SHP77 treated with DMSO at 0.1 percent for 48 hours (cell line): ENCODE data around the gene CALCA.
A peak's percentile ranks its signal among the peaks of the same experiment; 100 is the strongest.
"Not testable (repeated sequence)": the region's sequence is repeated elsewhere in the genome, so short reads cannot be mapped to it uniquely, and the experiment has no call there.

ENCODE experiments used
- DNase-seq: peaks from one replicate; lab custom pipeline; 2025; lab: John Stamatoyannopoulos, UW

The CALCA gene, protein sequence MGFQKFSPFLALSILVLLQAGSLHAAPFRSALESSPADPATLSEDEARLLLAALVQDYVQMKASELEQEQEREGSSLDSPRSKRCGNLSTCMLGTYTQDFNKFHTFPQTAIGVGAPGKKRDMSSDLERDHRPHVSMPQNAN

DNA sequence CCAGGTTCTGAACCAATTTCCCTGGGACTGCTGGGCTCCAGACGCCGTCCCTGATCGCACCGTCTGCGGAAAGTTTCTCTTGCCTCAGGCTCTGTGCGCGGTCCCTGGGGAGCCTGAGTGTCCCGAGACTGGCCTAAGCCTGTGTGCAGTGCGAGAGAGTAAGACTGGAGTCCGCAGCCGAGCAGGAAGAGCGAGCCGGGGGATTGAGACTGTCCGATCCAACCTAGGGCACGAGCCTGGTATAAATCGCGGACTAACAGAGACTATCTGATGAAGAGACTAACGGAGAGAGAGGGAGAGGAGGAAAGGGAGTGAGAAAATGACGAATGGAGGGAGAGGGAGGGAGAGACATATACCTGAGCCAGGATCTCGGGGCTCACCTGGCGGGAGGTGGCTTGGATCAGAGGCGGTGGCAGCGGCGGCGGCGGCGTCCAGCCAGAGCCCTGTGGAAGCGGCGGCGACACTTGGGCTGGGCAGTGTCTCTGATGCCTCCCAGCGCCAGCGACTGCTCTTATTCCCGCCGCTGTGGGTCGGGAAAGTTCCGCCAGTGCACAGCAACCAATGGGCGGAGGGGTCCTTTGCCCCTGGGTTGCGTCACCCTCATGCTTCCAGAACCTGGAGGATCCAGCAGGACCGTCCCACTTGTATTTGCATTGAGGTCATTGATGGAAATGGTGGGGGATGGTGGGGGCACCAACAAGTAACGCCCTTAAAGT is at the start of gene CALCA:
CALCA (minus strand) TSS at position 487 of the 716 bp plus-strand sequence. CDS start 1,159 bp downstream, outside the sequence.
- DNase-seq = peak; percentile 81

DNA sequence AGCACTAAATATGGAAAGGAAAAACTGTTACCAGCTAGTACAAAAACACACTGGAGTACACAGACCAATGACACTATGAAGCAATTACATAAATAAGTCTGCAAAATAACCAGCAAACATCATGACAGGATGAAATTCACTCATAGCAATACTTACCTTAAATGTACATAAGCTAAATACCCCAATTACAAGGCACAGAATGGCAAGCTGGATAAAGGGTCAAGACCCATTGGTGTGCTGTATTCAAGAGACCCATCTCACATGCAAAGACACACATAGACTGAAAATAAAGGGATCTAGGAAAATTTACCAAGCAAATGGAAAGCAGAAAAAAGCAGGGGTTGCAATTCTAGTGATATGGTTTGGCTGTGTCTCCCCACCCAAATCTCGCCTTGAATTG is 44.0 kb upstream of the CALCA start:
- DNase-seq = no peak

DNA sequence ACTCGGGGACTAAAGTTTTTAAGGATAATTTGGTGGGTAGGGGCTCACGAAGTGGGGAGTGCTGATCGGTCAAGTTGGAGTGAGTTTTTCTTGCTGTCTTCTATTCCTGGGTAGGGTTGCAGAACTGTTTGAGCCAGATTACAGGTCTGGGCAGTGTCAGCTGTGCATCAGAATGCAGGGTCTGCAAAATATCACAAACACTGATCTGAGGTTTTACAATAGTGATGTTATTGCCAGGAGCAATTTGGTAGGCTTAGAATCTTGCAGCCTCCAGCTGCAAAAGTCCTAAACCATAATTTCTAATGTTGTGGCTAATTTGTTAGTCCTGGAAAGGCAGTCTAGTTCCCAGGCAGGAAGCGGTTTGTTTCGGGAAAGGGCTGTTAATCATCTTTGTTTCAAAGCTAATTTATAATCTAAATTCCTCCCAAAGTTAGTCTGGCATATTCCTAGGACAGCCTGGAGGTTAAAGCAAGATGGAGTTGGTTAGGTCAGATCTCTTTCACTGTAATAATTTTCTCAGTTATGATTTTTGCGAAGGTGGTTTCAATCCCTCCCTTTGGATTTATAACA is 39.7 kb upstream of the CALCA start:
- DNase-seq = no peak

DNA sequence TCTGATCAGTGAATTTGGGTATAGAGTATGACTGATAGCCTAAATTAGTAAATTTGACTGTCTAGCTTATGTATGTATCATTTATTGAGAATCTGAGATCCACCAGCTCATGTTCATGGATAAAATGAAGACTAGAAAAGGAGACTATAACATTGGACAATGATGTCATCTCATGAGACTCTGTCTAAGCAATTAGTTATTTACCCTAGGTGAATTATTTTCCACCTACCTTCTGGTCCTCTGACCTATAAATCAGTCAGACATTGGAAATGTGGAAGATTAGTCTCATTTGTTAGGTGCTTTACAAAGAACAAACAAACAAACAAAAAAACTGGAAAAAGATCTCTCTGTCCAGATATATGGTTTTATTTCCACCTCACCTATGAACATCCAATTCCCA is 38.7 kb upstream of the CALCA start:
- DNase-seq = no peak

DNA sequence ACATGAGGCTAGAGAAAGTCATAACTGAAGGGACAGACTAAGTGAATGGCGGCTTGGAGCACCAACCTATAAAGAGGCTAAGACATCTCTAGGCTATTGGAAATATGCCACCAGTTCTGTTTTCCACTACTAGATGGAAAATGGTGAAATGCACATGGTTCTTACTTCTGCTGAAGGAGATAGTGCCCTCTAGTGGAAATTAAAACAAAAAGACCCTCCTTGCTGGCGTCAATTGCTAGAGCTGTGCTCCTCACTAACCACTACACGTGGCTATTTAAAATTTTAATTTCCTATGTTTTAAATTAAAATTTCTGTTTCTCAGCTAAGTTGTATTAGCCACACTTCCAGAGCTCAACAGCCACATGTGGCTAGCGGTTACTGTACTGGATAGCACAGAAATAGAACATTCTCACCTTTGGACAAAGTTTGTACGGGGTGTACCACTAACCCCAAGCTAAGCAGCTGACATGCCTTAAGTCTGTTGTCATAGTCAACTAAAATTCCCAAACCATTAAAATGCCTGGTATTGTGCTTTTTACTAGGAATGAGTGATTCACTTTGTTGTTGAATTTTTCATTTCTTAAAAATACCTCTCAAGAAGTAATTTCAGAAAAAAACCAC is 34.1 kb upstream of the CALCA start:
- DNase-seq = peak; percentile 13

DNA sequence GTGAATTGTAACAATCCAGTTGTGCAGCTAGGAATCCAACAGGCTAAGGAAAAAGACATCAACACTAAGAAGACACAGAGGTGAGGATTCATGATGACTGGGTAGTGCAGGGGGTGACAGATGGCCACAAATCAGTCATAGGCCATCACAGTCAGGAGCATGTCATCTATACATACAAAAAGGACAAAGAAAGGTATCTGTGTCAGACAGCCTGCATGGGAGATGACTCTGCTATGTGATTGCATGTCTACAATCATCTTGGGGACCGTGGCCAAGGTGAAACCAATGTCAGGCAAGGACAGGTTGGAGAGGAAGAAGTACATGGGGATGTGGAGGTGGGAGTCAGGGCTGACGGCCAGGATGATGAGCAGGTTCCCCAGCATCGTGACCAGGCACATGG is 16.0 kb upstream of the CALCA start:
- DNase-seq = not testable (repeated sequence)

DNA sequence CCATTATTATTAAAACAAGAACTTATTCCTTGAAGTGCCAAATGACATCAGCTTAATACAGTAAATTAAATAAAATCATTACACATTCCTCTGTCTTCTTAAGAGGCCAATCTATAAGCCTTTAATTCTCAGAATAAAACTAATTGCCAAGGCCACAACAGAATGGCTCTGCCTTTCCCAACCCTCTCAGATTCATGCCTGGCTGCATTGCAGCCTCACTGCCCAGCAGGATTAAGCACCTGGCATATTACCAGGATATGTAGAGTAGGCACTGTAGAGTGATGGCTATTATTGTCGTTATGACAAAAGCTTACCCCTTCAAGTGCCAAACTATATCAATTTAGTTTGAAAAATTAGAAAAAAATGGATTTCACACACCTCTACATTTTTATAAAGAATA is 9.4 kb upstream of the CALCA start:
- no peak for DNase-seq

DNA sequence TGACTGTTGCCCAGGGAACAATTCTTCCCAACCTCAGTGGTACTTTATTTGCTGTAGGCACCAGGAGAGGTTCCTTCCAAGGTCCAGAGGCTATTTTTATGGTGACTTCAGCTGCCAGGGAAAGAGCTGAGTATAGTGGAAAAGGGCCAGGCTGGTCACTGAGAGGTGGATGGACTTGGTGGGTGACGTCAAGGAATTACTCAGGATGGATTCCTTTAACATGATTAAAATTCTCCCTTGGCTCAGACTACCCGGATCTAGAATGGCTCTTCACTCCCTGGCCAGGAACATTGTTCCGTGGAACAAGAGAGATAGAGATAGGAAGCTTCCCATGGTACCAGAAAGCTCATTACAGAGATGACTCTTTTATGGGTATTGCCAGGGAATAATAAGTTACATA is 8.7 kb upstream of the CALCA start:
- no peak for DNase-seq

DNA sequence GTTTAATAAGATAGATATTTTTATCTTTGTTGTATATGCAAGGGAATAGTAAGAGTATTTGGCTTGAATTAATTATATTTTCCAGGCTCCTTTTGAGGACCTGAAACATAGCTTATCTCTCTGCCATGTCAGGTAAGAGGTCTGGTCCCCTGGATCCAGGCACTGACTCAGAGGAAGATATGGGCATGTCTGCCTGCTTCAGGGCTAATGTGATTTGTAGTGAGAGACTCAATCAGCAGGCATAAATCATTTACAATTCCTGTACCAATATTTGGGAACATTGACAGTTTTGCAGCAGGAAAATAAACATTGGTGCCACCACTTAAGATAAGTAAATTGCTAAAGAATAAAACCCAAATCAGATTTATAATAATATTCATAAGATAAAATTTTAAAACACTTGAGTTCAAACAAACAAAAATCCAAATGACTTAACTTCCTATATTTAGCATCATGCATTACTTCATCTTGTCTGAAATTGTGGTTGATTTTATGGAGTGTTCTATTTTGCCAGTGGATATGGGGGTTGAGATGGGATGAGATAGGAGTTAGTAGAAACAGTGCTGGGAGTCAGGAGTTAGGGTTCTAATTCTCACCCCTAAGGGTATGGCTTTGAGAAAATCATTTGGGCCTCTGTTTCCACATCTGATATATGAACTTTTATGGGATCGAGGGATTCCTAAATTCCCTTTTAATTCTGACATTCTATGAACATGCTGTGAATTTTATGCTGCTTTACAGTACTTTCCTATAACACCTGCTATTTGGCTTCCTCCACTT is 5.1 kb upstream of the CALCA start:
- no peak for DNase-seq

DNA sequence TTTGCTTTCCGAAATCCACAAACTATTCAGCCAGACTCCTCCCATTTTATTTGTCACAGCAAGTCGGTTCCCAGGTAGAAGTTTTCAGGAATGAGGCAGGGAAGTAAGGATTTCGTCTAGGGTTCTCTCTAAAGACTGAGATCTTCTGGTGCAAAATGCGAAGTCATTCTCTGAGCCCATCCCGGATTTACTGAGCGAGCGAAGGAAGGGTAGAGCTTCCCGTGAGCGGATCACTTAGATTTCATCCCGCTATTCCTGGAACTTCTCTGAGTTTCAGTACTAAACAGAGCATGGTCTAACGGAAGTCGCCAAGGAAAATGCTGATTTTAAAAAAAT is 3.1 kb upstream of the CALCA start:
- DNase-seq = no peak

DNA sequence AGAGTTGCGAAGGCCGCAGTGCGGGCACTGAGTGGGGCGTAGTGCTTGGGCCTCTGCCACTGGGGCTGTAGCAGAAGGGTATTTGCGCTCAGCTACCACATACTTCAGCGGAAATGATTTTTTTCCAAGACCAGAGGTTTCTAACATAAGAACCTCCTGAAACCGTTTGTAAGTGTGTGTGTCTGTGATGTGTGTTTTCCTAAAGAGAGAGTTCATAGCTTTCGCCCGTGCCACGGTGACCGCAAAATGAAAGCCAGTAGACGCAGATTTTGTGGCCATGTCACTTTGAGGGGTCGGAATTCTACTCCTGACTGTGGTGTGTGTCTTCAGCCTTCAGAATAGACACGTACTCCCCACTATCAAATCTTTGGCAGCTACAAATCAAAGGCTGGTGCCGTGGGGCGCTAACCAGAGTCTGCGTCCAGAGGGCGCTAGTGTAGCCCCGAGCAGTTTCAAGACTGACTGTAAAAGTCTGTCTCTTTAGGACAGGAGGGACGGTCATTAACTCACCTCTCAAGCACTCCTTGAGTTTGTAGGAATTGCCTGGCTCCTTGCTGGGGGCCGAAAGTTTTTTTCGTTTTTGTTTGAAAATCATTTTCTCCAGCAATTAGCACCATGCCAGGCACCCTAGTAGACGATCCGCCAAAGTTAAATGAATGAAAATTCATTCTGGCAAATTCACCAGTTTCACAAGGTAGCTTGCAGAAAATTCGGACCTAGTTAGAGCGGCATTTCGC is 2.5 kb upstream of the CALCA start:
- DNase-seq = peak; percentile 29

DNA sequence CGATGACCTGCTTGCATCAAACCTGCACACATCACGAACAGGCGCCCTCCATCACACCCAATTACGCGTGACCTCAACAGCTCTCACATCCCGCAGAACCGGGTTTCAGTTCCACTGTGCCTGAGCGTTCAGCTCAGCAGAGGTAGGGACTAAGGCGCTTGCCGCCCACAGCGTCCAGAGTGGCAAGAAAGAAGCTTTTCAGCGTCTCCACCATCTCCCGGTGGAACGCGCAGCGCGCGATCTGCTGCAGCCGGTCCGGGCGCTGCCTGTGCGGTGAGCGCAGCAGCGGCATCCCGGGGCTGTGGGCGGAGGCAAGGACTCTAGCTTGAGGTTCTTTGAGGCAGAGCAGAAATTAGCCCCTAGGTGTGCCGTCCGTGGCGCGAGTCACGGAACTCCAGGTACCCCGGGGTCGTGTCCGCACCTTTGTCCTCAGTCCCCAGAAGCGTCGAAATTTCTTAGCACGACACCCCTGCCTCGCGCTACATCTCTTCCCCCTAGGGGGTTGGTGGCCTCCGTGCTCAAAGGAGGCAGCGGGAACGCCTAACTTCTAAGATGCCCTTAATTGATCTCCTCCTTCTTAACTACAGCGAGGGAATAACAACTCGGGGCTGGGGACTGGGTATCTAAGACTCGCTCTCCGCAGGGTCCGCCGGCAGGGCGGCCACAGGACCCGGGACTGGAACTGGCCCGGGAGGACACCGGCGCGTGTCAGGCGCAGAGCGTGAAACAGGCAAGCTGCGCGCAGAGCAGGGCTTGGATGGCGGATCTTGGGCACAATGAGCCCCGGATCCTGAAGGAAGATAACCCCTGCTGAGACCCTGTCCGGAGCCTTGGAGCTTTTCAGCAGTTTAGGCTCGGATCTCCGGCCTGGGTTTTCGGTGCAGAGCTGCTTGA is 1.7 kb upstream of the CALCA start:
- DNase-seq = no peak

DNA sequence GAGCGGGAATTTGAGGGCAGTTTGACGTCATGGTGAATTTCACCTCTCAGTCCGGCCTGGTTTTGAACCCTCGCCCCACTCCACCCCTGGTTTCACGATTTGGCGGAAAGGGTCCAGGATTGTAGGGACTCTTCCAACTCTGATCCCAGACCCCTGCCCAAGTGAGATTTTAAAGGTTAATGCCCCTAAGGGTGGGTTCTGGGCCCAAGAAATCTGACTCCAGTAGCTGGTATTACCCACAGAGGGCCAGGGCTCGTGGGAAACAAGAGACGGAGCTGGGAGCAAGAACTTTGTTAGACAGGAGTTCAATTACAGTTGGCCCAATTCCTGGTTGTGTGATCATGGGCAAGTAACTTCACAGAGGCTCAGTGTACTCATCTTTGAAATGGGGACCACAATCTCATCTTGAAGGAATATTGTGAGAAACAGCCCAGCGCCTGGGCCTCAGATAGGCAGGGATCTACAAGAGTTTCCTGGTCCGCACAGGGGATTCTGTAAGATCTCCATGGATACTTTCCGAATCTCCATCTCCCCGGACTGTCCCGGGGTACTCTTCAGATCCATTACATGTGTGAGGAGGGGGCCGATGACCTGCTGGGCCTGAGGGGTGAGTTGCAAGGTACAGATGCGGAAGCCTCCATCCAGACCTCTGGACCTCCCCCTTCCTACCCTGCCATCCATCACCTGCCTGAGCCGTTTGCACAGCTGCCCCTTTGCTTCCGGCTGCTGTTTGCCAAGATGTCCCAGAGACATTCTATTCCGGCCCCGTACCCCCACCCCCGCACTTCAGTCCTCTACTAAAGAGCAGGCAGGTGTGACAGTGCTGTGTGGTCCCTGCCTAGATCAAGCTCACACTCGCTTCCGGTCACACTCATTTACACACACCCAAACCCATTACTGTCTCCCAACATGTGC is 687 bp upstream of the CALCA start:
- peak; percentile 72 for DNase-seq

DNA sequence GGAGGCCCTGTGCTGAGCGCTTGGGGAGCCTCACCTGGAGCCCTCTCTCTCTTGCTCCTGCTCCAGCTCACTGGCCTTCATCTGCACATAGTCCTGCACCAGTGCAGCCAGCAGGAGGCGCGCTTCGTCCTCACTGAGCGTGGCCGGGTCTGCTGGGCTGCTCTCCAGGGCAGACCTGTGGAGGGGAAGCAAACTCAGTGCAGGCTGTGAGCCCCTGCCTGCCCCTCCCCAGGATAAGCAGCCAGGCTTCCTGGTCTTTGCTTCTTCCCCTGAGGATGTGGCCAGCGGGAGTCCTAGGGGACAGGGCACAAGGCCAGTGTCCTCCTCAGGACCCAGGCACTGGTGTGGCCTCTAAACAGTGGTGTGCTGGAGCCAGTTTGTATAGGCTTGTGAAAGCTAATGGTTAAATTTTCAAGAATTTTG is 2.2 kb downstream of the CALCA start:
- DNase-seq = no peak

DNA sequence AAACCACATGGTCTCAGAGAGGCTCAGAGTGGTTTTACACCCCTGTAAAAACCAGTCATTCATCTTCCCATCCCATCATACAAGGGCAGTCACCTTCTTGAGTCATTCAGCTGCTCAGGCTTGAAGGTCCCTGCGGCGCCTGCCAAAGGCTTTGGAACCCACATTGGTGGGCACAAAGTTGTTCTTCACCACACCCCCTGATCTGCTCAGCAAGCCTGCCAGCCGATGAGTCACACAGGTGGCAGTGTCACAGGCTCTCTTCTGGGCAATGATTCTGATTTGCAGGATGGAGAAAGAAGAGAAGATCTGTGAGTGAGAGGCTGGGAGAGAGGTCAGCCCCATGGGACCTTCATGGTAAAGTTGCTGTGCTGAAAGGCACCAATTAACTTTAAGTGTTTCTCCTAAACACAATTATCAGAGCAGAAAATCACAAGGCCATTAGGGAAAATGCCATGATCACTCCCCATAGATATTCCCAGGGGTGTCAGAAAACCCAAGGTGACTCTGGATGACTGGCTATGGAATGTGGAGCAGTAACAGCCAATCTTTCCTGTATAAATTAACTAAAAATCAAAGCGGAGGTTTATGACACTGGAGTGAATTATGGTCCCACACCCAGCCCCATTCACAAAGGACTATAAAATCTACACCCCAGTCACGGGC is 4.4 kb downstream of the CALCA start:
- no peak for DNase-seq

DNA sequence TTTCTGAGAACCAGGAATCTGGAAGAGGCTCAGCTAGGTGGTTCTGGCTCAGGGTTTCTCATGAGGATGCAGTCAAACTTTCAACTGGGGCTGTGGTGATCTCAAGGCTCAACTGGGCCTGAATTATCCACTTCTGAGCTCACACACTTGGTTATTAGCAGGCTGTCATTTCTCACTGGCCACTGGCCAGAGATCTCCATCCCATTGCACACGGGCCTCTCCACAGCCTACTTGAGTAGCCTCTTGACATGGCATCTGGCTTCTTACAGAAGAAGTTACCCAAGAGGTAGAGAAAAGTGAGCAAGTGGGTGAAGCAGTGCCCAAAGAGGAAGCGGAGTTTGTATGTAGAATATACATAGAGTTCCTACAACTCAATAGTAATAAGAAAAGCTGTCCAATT is 16.0 kb downstream of the CALCA start:
- no peak for DNase-seq

DNA sequence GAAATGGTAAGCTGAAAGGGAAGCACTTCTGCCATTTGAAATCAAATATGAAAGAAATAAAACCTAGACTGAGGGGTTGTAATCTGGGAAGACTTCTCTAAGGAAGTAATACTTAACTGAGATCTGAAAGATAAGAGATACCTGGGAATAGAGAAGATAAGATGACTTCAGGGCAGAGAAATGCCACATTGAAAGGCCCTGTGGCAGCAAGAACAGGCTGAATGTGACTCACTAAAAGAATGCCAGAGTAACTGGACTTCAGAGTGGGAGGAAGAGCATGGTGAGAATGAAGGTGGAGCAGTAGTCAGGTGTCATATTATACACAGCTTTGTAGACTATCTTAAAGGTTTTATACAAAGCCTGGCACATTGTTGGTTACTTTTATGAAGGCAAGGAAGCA is 17.6 kb downstream of the CALCA start:
- DNase-seq = no peak

DNA sequence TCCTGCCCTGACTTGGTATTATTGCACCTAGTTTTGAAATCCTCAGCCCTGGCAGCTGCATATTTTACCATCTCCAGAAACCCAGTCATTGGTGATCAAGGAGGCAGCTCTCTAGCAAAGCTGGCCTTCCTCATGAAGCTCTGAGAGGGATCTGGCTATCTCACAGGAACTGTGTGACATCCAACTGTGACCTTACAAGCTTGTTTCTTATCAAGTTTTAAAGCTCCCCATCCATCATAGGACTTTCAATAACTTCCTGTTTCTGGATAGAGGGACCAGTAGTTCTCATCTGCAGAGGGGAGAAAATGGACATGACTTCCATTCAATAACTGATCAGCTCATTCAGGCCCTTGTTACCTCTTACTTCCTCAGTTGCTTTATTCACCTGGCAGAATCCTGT is 18.2 kb downstream of the CALCA start:
- no peak for DNase-seq

DNA sequence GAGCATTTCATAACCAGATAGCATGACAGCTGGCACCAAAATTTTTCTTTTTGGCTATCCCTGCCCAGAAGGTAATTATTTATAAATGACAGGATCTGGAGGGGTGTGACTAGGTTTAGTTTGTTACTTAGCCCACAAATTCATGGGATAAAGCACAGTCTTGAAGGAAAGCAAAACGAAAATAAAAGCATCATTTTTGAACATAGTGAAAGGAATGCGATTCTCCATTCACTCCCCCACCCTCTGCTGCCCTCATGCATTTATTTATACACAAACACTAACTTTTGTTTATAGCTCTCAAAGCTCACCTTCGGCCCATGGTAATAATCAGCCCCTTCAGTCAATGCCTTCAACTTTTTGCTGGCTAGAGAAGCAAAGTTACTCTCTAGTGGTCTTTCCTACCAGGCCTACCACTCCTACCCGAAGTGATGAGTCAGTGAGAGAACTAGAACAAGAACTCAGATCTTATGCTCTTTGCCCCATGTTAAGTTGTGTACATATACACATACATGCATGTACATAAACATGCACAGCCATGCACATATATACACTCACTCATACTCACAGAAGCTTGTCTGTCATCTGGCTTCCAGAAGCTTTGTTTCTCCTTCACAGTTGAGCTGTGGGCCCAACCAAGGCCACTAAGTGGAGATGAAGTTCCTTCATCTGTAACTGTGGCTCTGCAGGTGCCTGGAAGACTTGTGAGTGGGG is 22.6 kb downstream of the CALCA start:
- DNase-seq = no peak
